BLaER1 (cell line): ENCODE data around the gene EDAR.

Experiments
- H3K27ac ChIP-seq: shearing (Covaris generic); formaldehyde crosslinking; 2 replicates; pipeline ENCODE4 v1.8.1; 2022
- H3K27me3 ChIP-seq: shearing (Covaris generic); formaldehyde crosslinking; 2 replicates; pipeline ENCODE4 v1.8.1; 2022
- H3K36me3 ChIP-seq: shearing (Covaris generic); formaldehyde crosslinking; 2 replicates; pipeline ENCODE4 v1.8.1; 2022
- H3K4me1 ChIP-seq: shearing (Covaris generic); formaldehyde crosslinking; 2 replicates; pipeline ENCODE4 v1.8.1; 2022
- H3K4me2 ChIP-seq: shearing (Covaris generic); formaldehyde crosslinking; 2 replicates; pipeline ENCODE4 v1.8.1; 2022
- H3K4me3 ChIP-seq: shearing (Covaris generic); formaldehyde crosslinking; 2 replicates; pipeline ENCODE4 v1.8.1; 2022
- H3K9ac ChIP-seq: shearing (Covaris generic); formaldehyde crosslinking; 2 replicates; pipeline ENCODE4 v1.8.1; 2022
- H3K9me3 ChIP-seq: shearing (Covaris generic); formaldehyde crosslinking; 2 replicates; pipeline ENCODE4 v1.8.1; 2022
- H4K20me1 ChIP-seq: shearing (Covaris generic); formaldehyde crosslinking; 2 replicates; pipeline ENCODE4 v1.8.1; 2022
- Cebpa-rat ChIP-seq: shearing (Covaris generic); IDR thresholded peaks from 2 replicates; pipeline ENCODE4 v1.8.1; 2022

EDAR gene

GRCh38 chr2:108935271-108935741, 53.7 kb downstream of the EDAR start:
- H3K27me3 ChIP-seq, result no peaks in the 10 kb centered on the region
- H3K36me3 ChIP-seq, result no peaks in the 10 kb centered on the region
- no peaks in the 10 kb centered on the region for H3K9me3 ChIP-seq
- H3K4me3 ChIP-seq, result no peak overlapping the region
- H3K9ac ChIP-seq, result no peak overlapping the region
- no peaks in the 10 kb centered on the region for H4K20me1 ChIP-seq
- peaks cover 36% of the 10 kb centered on the region for H3K4me1 ChIP-seq
- no peak overlapping the region for H3K4me2 ChIP-seq
- H3K27ac ChIP-seq, result no peak overlapping the region
- TF ChIP-seq Cebpa-rat, result no peak

DNA sequence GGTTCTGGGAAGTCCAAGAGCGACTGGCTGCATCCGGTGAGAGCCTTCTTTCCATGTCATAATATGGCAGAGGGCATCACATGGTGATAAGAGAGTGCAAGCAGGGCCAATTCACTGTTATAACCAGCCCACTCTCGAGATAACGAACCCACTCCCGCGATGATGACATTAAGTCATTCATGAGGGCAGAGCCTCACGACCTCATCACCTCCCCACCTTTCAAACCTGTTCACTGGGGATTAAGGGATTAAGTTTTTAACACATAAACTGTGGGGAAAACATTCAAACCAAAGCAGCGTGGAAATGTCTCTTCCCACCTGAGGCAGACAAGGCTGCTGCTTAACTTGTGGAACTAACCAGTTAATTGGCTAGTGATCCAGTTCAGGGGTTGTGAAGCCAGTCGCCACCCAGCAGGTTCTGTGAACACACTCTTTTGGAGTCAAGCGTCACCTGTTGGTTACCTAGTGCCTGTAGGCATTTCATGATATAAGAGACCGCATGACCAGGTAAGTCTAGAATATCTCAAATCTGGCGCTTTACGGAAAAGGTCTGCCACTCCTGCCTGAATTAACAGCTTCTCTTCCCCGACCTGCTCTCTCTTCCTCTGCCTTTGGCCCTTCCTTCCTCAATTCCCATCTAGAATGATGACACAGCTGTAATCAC, 54.3 kb downstream of the EDAR start:
- no peak for TF ChIP-seq Cebpa-rat
- Histone ChIP-seq H4K20me1 (no peaks in the 10 kb centered on the region), H3K27me3 (no peaks in the 10 kb centered on the region), H3K4me1 (peaks cover 36% of the 10 kb centered on the region), H3K36me3 (no peaks in the 10 kb centered on the region), H3K27ac (no peak overlapping the region), H3K9me3 (no peaks in the 10 kb centered on the region), H3K9ac (no peak overlapping the region), H3K4me3 (no peak overlapping the region), H3K4me2 (no peak overlapping the region)

GRCh38 chr2:108934151-108934550, 54.9 kb downstream of the EDAR start:
- Histone ChIP-seq H3K9ac (no peak overlapping the region), H3K27me3 (no peaks in the 10 kb centered on the region), H3K4me1 (peaks cover 36% of the 10 kb centered on the region), H3K36me3 (no peaks in the 10 kb centered on the region), H3K4me3 (no peak overlapping the region), H3K4me2 (no peak overlapping the region), H4K20me1 (no peaks in the 10 kb centered on the region), H3K27ac (no peak overlapping the region), H3K9me3 (no peaks in the 10 kb centered on the region)
- TF ChIP-seq Cebpa-rat, result no peak

DNA sequence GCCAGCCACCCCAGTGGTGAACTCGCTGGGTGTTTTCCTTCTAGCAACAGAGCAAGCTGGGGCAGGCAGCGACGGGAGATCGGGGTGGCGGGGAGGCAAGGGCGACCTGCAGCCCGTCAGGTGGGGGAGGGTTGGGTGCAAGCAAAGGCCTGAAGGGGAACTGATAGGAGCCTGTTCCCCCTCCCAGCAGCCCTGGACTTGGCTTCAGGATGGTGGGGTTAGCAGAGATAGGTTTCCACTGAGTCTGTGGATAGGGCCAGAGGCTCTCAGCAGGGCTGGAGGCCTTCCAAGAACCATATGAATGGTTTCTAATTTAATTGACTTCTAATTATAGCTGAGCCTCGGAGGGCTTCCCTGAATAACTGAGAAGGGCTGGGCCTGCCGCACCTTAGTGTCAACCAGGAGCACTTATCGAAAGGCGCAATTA, 55.3 kb downstream of the EDAR start:
- TF ChIP-seq Cebpa-rat, result no peak
- no peaks in the 10 kb centered on the region for H3K9me3 ChIP-seq
- no peak overlapping the region for H3K4me2 ChIP-seq
- H3K4me3 ChIP-seq, result no peak overlapping the region
- no peaks in the 10 kb centered on the region for H4K20me1 ChIP-seq
- no peak overlapping the region for H3K9ac ChIP-seq
- H3K36me3 ChIP-seq, result no peaks in the 10 kb centered on the region
- peaks cover 31% of the 10 kb centered on the region for H3K4me1 ChIP-seq
- H3K27ac ChIP-seq, result no peak overlapping the region
- H3K27me3 ChIP-seq, result no peaks in the 10 kb centered on the region

GRCh38 chr2:108932736-108933332, 56.2 kb downstream of the EDAR start:
- no peaks in the 10 kb centered on the region for H4K20me1 ChIP-seq
- peaks cover 23% of the 10 kb centered on the region for H3K4me1 ChIP-seq
- no peaks in the 10 kb centered on the region for H3K27me3 ChIP-seq
- H3K4me3 ChIP-seq, result no peak overlapping the region
- no peak overlapping the region for H3K27ac ChIP-seq
- no peaks in the 10 kb centered on the region for H3K36me3 ChIP-seq
- no peak overlapping the region for H3K4me2 ChIP-seq
- no peak overlapping the region for H3K9ac ChIP-seq
- no peak for TF ChIP-seq Cebpa-rat
- H3K9me3 ChIP-seq, result no peaks in the 10 kb centered on the region

- Histone ChIP-seq H3K36me3 (no peaks in the 10 kb centered on the region), H3K4me2 (no peak overlapping the region), H3K9me3 (no peaks in the 10 kb centered on the region), H3K4me1 (peaks cover 26% of the 10 kb centered on the region), H3K27me3 (no peaks in the 10 kb centered on the region), H3K9ac (no peak overlapping the region), H3K27ac (no peak overlapping the region), H3K4me3 (no peak overlapping the region), H4K20me1 (no peaks in the 10 kb centered on the region)
- no peak for TF ChIP-seq Cebpa-rat
Measured at GRCh38 chr2:108931372-108931771, 57.6 kb downstream of the EDAR start.

DNA sequence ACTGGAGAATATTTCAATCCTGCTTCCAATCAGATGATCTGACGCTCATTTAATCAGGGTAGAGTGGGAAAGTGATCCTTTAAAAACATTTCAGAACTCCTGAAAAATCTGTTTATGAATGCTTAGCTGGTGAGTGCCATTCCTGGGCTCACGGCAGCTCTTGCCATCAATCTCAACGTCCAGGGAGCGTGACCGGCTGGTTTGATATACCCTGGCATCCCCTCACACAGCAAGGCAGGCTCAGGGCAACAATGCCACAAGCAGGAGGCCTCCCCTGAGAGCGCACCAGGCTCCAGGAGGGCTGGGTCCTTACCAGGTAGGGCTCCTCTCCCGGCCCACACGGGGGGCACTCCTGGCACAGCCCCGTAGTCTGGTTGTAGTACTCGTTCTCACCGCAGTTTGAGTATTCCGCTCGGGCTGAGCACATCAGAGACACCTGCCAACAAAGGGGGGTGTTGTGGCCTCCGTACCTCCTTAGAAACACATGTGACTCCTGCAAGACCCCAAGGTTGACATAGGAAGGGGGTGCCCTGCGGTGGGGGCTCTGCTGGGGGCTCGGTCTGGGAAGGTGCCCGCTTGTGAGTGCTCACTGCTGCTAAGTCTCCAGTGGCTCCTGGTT, 59.1 kb downstream of the EDAR start:
- TF ChIP-seq Cebpa-rat, result no peak
- no peaks in the 10 kb centered on the region for H3K9me3 ChIP-seq
- no peak overlapping the region for H3K9ac ChIP-seq
- H3K27ac ChIP-seq, result no peak overlapping the region
- H3K36me3 ChIP-seq, result no peaks in the 10 kb centered on the region
- no peaks in the 10 kb centered on the region for H3K27me3 ChIP-seq
- no peak overlapping the region for H3K4me2 ChIP-seq
- peaks cover 28% of the 10 kb centered on the region for H3K4me1 ChIP-seq
- no peaks in the 10 kb centered on the region for H4K20me1 ChIP-seq
- H3K4me3 ChIP-seq, result no peak overlapping the region

GRCh38 chr2:108928660-108929377, 60.2 kb downstream of the EDAR start:
- no peaks in the 10 kb centered on the region for H4K20me1 ChIP-seq
- no peak for TF ChIP-seq Cebpa-rat
- no peak overlapping the region for H3K4me3 ChIP-seq

GRCh38 chr2:108927936-108928659, 60.9 kb downstream of the EDAR start:
- no peaks in the 10 kb centered on the region for H3K9me3 ChIP-seq
- H3K4me1 ChIP-seq, result peaks cover 29% of the 10 kb centered on the region
- H4K20me1 ChIP-seq, result no peaks in the 10 kb centered on the region
- H3K9ac ChIP-seq, result no peak overlapping the region
- no peak overlapping the region for H3K4me2 ChIP-seq
- H3K27me3 ChIP-seq, result no peaks in the 10 kb centered on the region
- no peak overlapping the region for H3K27ac ChIP-seq
- H3K4me3 ChIP-seq, result no peak overlapping the region
- no peak for TF ChIP-seq Cebpa-rat
- H3K36me3 ChIP-seq, result no peaks in the 10 kb centered on the region

More at GRCh38 chr2:108928660-108929377, 60.2 kb downstream of the EDAR start:
- Histone ChIP-seq H3K4me2 (no peak overlapping the region), H3K4me1 (peaks cover 29% of the 10 kb centered on the region), H3K36me3 (no peaks in the 10 kb centered on the region), H3K27ac (no peak overlapping the region), H3K9me3 (no peaks in the 10 kb centered on the region), H3K27me3 (no peaks in the 10 kb centered on the region), H3K9ac (no peak overlapping the region)
